Tibial nerve (tissue), 4 donors: ENCODE results near the gene NALCN.

Experiments
- EP300 ChIP-seq, 2 donors: sonication (generic); formaldehyde crosslinking; IDR thresholded peaks; one replicate each; pipeline ENCODE4 v1.6.1; 2017; ENCODE audit warnings: antibody characterized with exemption in 2 of 2, mild to moderate bottlenecking in 1 of 2
- POLR2A ChIP-seq, 2 donors: fragments of 450-650 bp; IDR thresholded peaks; one replicate each; pipeline ENCODE4 v1.6.1; 2017; ENCODE audit warnings: antibody characterized with exemption in 2 of 2, mild to moderate bottlenecking in 2 of 2, moderate library complexity in 2 of 2
- TF ChIP-seq, protein P1 (sequence below), 5 experiments: fragments of 200-600 bp in 3 of 5; fragments of 450-650 bp in 2 of 5; sonication (generic) in 3 of 5; IDR thresholded peaks; one replicate each; pipeline ENCODE4 v1.5.1; 2016 to 2019; ENCODE audit warnings: antibody characterized with exemption in 5 of 5, mild to moderate bottlenecking in 3 of 5, moderate library complexity in 2 of 5

DNA sequence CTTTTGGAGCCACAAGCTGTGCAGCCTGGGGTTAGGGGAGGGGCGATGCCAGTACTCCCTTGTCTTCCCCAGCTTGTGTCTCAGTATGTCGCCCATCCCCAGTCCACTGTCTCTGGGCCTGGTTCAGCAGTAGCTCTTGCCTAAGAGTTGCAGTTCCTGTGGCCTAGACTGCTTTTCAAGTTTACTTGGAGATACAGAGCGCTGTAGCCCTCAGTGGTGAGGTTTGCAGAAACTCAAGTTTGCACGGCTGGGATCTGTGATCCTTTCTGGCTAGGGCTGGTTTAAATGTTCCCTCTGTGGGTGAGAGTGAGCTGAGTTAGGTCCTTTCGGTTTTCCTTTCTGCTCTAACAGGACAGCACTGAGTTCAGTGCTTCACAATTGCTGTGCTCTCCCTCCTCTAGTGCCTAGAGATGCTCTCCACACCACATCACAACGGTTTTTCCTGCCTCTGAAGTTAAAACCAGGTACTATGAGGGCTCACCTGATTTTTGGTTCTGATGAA, 381.1 kb downstream of the NALCN start:
- no peak for TF ChIP-seq POLR2A (IDR thresholded peaks at IDR 0.05)
- TF ChIP-seq, protein P1, sequence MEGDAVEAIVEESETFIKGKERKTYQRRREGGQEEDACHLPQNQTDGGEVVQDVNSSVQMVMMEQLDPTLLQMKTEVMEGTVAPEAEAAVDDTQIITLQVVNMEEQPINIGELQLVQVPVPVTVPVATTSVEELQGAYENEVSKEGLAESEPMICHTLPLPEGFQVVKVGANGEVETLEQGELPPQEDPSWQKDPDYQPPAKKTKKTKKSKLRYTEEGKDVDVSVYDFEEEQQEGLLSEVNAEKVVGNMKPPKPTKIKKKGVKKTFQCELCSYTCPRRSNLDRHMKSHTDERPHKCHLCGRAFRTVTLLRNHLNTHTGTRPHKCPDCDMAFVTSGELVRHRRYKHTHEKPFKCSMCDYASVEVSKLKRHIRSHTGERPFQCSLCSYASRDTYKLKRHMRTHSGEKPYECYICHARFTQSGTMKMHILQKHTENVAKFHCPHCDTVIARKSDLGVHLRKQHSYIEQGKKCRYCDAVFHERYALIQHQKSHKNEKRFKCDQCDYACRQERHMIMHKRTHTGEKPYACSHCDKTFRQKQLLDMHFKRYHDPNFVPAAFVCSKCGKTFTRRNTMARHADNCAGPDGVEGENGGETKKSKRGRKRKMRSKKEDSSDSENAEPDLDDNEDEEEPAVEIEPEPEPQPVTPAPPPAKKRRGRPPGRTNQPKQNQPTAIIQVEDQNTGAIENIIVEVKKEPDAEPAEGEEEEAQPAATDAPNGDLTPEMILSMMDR (IDR thresholded peaks at IDR 0.05), result no peak
- no peak for TF ChIP-seq EP300 (IDR thresholded peaks at IDR 0.05)
